ENCODE data around the gene SPSB2.
"Not testable (repeated sequence)": the region's sequence is repeated elsewhere in the genome, so short reads cannot be mapped to it uniquely, and the experiment has no call there.

SPSB2 gene

GRCh38 chr12:6869049-6870021, 3.8 kb downstream of the SPSB2 start:
- peak; percentile 94 for DNase-seq

- DNase-seq: no peak
These were observed 4.7 kb downstream of the SPSB2 start for GRCh38 chr12:6868211-6869048.

- peak; percentile 75 for DNase-seq
These were observed 5.5 kb downstream of the SPSB2 start, which contains the start of gene TPI1 for GRCh38 chr12:6867413-6868210. TSS of gene TPI1 (plus strand) at chr12:6867531. CDS start at chr12:6867567, 36 bp downstream.

GRCh38 chr12:6866920-6867412, 6.1 kb downstream of the SPSB2 start:
- DNase-seq: no peak

- DNase-seq: no peak
These were observed 6.8 kb downstream of the SPSB2 start for GRCh38 chr12:6866163-6866919.

- not testable (repeated sequence) for DNase-seq
These were observed 7.8 kb downstream of the SPSB2 start for GRCh38 chr12:6865307-6865706.

GRCh38 chr12:6863586-6864321, 9.3 kb downstream of the SPSB2 start:
- no peak for DNase-seq

- no peak for DNase-seq
These were observed 10.1 kb downstream of the SPSB2 start for GRCh38 chr12:6863033-6863432.

- DNase-seq: no peak
These were observed 11.7 kb downstream of the SPSB2 start for GRCh38 chr12:6861391-6861790.

GRCh38 chr12:6860942-6861341, 12.2 kb downstream of the SPSB2 start:
- no peak for DNase-seq

GRCh38 chr12:6860116-6860515, 13.0 kb downstream of the SPSB2 start:
- DNase-seq: no peak

- DNase-seq: no peak
These were observed 14.3 kb downstream of the SPSB2 start for GRCh38 chr12:6858799-6859198.

- no peak for DNase-seq
These were observed 17.8 kb downstream of the SPSB2 start for GRCh38 chr12:6855322-6855721.

- no peak for DNase-seq
These were observed 19.1 kb downstream of the SPSB2 start for GRCh38 chr12:6854036-6854435.

- DNase-seq: no peak
These were observed 19.5 kb downstream of the SPSB2 start for GRCh38 chr12:6853626-6854025.

GRCh38 chr12:6852651-6853354, 20.3 kb downstream of the SPSB2 start:
- peak; percentile 90 for DNase-seq

- DNase-seq: peak; percentile 100
These were observed 21.0 kb downstream of the SPSB2 start, which contains the start of gene USP5 for GRCh38 chr12:6851921-6852650. TSS of gene USP5 (plus strand) at chr12:6852150. CDS start at chr12:6852180, 30 bp downstream.

GRCh38 chr12:6851153-6851920, 21.8 kb downstream of the SPSB2 start, which contains the start of gene CDCA3:
TSS of gene CDCA3 (minus strand) at chr12:6851286. CDS start at chr12:6850952, 334 bp downstream.
- DNase-seq: peak; percentile 99

- no peak for DNase-seq
These were observed 22.3 kb downstream of the SPSB2 start for GRCh38 chr12:6850796-6851152.
